Femur (tissue), 1 donor: ENCODE results near the gene ABCC4.

Experiments used
- DNase-seq: peaks from one replicate; pipeline ENCODE4 v3.0.0-alpha.2; 2017

The ABCC4 gene

GRCh38 chr13:95258098-95258497 lies 43.2 kb downstream of the ABCC4 start:
- no peak for DNase-seq

GRCh38 chr13:95256091-95256490 lies 45.2 kb downstream of the ABCC4 start:
- no peak for DNase-seq

GRCh38 chr13:95255072-95255732 lies 46.0 kb downstream of the ABCC4 start:
- no peak for DNase-seq

GRCh38 chr13:95254339-95254738 lies 46.9 kb downstream of the ABCC4 start:
- no peak for DNase-seq

GRCh38 chr13:95253033-95253432 lies 48.2 kb downstream of the ABCC4 start:
- no peak for DNase-seq

GRCh38 chr13:95251641-95252040 lies 49.6 kb downstream of the ABCC4 start:
- no peak for DNase-seq

GRCh38 chr13:95250961-95251360 lies 50.3 kb downstream of the ABCC4 start:
- no peak for DNase-seq

- DNase-seq, result no peak
Observed at GRCh38 chr13:95248953-95249352, 52.3 kb downstream of the ABCC4 start.

- DNase-seq, result no peak
Observed at GRCh38 chr13:95247852-95248251, 53.4 kb downstream of the ABCC4 start.

- no peak for DNase-seq
Observed at GRCh38 chr13:95247171-95247570, 54.1 kb downstream of the ABCC4 start.

- DNase-seq, result no peak
Observed at GRCh38 chr13:95246292-95247082, 54.8 kb downstream of the ABCC4 start.

GRCh38 chr13:95245071-95245470 lies 56.2 kb downstream of the ABCC4 start:
- no peak for DNase-seq

GRCh38 chr13:95243207-95243606 lies 58.0 kb downstream of the ABCC4 start:
- no peak for DNase-seq

- no peak for DNase-seq
Observed at GRCh38 chr13:95241321-95241720, 59.9 kb downstream of the ABCC4 start.

GRCh38 chr13:95239283-95239682 lies 62.0 kb downstream of the ABCC4 start:
- DNase-seq, result no peak

GRCh38 chr13:95237310-95237870 lies 63.9 kb downstream of the ABCC4 start:
- no peak for DNase-seq

- no peak for DNase-seq
Observed at GRCh38 chr13:95236774-95237173, 64.5 kb downstream of the ABCC4 start.

- no peak for DNase-seq
Observed at GRCh38 chr13:95235974-95236373, 65.3 kb downstream of the ABCC4 start.

- DNase-seq, result no peak
Observed at GRCh38 chr13:95235199-95235756, 66.0 kb downstream of the ABCC4 start.

- no peak for DNase-seq
Observed at GRCh38 chr13:95234242-95234641, 67.0 kb downstream of the ABCC4 start.

GRCh38 chr13:95233026-95233635 lies 68.1 kb downstream of the ABCC4 start:
- no peak for DNase-seq

- no peak for DNase-seq
Observed at GRCh38 chr13:95231393-95231792, 69.9 kb downstream of the ABCC4 start.

GRCh38 chr13:95229855-95230254 lies 71.4 kb downstream of the ABCC4 start:
- no peak for DNase-seq
